HG03457 (cell line): ENCODE results near the gene FNIP1.
"Not testable (repeated sequence)": the region's sequence is repeated elsewhere in the genome, so short reads cannot be mapped to it uniquely, and the experiment has no call there.

Experiments
- ATAC-seq: cut with Tn5 transposase; IDR thresholded peaks from one replicate; pipeline ENCODE4 v1.9.1; 2021; ENCODE audit warnings: moderate number of reproducible peaks; ENCODE audit not compliant: unreplicated experiment

FNIP1 gene

DNA sequence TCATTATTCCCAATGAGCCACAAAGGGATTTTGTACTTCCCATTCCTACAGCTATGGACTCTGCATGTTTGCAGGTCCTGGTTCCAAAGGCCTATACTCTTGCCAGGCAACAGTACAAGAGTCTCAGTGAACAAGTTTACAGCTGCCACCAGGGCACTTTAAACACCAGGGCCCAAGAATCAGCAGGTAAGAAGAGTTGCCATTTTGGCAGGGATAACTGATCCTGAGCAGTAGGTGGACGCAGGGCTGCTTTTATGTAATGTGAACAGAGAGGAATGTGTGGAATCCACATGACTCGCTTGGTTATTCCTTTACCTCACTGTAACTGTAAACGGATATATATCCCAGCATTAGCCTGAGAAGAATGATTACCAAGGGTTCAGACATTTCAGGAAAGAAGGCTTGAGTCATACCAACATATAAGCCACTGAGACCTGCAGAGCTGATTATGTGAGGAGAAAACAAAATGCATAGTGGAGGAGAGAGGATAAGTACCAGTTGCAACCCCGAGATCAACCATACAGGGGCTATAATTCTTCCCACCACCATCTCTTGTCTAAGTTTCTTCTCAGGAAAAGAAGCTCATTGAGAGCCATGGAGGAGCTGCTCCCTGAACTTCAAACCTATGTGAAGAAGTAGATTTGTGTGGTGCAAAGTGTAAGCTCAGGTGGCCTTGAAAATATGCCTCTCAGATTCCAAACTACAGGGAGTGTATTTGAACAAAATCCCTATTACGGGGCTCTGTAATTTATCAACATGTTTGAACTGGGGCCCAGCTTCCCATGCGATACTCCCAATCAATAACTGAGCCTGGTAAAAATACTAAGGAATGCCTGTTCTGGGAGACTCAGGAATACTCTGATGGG is 186.4 kb downstream of the FNIP1 start:
- no peak for ATAC-seq

DNA sequence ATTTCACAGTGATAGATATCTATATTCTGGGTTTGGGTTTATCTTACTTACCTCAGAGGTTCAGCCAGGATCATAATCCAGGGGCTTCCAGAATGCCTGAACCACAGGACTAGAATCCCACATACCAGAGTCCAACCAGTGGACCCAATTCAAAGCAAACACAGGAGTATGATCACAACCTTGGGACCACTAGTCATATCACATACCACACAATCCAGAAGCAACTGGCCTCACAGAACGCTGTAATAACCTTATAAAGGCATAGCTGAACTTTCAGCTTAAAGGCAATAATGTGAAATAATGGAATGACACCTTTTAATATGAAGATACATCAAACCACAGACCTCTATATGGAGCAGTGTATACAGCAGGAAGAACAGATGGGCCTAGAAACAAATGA is 187.0 kb downstream of the FNIP1 start:
- ATAC-seq, result no peak

DNA sequence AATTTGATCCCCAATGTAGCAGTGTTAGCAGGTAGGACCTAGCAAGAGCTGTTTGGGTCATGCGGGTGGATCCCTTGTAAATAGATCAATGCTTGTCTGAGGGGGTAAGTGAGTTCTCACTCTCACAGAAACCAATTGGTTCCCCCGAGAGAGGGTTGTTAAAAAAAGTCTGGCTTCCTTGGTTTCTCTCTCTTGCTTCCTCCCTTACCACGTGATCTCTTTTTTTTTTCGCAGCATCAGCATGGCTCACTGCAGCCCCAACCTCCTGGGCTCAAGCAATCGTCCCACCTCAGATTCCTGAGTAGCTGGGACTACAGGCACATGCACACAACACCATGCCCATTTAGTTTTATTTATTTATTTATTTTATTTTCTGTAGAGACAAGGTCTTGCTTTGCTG is 188.2 kb downstream of the FNIP1 start:
- ATAC-seq, result no peak

DNA sequence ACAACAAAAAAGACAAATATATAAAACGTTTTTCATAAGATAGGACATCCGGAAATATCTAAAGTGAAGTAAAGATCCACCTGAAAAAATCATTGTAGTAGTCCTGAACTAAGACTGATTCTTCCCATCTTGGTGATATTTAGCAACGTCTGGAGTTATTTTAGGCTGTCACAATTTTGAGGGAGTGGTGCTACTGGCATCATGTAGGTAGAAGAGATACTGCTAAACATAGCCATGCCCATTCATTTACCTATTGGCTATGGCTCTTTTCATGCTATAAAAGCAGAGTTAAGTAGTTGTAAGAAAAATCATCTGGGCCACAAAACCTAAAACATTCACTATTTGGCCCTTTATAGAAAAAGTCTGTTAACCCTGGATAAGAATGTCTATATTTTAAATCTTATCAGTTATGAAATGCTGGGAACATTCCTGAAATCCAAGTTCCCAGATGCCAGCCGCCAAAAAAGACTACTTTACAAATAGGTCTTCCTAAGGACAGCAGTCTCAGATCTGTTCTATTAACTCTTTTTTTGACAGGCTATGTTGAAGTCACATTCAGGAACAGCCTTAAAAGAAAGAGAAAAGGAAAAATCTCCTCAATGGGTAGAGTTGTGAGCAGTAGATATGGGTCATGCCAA is 188.8 kb downstream of the FNIP1 start:
- ATAC-seq, result no peak

DNA sequence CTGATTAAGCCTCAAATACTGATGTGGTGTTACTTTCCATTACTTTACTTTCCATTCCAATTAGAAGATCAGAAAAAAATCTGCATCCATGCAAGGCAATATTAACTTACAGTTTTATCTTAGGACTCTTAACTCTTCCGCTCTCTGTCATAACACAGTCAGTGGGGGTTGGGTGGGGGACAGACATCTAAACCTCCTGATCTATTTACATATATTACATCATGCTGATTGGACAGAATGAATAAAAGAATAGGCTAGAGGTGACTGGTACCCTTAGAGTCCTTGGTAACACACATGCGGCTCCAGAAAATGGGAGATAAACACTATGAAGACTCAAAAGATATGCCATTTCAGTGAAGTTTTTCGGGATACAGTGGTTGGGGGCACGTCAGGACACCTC is 189.4 kb downstream of the FNIP1 start:
- ATAC-seq, result no peak

DNA sequence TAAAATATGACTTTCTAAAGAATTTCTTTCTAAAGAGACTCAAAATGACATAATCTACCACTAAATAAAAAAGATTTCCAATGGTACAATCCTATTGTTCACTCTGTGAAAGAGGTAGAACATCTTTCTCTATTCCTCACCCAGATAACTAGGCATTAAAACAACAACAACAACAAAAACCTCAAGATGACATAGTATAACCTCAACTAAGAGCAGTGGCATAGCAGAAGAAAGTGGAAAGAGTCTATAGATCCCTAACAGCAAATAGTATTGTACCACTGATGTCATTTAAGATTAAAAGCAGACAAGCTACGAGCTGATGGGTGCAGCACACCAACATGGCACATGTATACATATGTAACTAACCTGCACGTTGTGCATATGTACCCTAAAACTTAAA is 191.7 kb downstream of the FNIP1 start:
- no peak for ATAC-seq

DNA sequence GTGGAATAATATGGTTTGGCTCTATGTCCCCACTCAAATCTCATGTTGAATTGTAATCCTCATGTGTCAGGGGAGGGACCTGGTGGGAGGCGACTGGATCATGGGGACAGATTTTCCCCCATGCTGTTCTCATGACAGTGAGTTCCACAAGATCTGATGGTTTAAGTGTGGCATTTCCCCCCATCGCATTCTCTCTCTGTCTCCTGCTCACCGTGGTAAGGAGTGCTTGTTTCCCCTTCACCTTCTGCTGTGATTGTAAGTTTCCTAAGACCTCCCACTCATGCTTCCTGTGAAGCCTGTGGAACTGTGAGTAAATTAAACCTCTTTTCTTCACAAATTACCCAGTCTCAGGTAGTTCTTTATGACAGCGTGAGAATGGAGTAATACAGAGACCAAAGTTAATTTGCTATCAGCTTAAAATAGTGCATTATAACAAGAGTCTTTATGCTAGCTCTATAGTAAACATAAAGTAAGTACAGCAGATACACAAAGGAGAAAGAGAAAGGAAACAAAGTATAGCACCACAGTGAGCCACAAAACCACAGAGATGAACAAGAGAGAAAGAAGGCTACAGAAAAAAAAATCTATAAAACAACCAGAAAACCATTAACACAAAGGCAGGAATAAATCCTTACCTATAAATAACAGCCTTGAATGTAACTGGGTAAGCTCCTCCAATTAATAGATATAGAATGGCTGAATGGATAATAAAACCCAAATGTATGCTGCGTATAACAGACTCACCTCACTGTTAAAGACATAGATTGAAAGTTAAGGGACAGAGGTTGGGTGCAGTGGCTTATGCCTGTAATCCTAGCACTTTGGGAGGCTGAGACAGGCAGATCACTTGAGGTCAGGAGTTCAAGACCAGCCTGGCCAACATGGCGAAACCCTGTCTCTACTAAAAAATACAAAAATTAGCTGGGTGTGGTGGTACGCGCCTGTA is 201.5 kb downstream of the FNIP1 start:
- ATAC-seq, result peak; percentile 72

DNA sequence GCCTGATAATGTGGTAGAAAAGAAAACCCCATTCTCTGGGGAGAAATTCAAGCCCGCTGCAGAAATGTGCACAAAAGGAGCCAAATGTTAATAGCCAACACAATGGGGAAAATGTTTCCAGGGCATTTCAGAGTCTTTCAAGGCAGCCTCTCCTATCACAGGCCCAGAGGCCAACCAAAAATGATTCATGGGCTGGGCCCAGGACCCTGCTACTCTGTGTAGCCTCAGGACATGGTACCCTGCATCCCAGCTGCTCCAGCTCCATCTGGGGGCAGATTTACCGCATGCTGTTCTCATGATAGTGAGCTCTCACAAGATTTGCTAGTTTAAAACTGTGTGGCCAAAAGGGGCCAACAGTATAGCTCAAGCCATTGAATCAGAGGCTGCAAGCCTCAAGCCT is 202.9 kb downstream of the FNIP1 start:
- no peak for ATAC-seq

DNA sequence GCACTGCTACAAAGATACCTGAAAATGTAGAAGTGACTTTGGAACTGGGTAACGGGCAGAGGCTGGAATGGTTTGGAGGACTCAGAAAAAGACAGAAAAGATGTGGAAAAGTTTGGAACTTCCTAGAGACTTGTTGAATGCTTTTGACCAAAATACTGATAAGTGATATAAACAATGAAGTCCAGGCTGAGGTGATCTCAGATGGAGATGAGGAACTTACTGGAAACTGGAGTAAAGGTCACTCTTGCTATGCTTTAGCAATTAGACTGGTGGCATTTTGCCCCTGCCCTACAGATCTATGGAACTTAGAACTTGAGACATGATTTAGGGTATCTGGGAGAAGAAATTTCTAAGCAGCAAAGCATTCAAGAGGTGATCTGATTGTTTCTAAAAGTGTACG is 203.4 kb downstream of the FNIP1 start:
- not testable (repeated sequence) for ATAC-seq
